NT2/D1 (cell line): Measurements from ENCODE around the gene EEF1A2.

Source experiments
- SUZ12 ChIP-seq: IDR thresholded peaks from 2 replicates; pipeline ENCODE4 v1.6.1; 2011; ENCODE audit not compliant: insufficient read length, insufficient read depth; ENCODE audit errors: extremely low read depth
- YY1 ChIP-seq: IDR thresholded peaks from 2 replicates; pipeline ENCODE4 v1.6.1; 2011; ENCODE audit not compliant: insufficient read length, insufficient read depth
- ZNF274 ChIP-seq: IDR thresholded peaks from 2 replicates; pipeline ENCODE4 v1.6.1; 2011; ENCODE audit warnings: mild to moderate bottlenecking, low read depth, low read length

GRCh38 chr20:63522091-63522868 is 23.4 kb upstream of the EEF1A2 start:
- no peak for TF ChIP-seq YY1
- no peak for TF ChIP-seq ZNF274
- no peak for TF ChIP-seq SUZ12
